Ovary (tissue), 3 donors: ENCODE measurements around the gene F3.

Experiments used
- CTCF ChIP-seq, 3 donors: fragments of 450-650 bp in 2 of 3; fragments of 200-600 bp in 1 of 3; IDR thresholded peaks; one replicate each; pipeline versions ENCODE4 v1.5.1 to v1.8.0; 2016 to 2022; ENCODE audit warnings: antibody characterized with exemption in 3 of 3, mild to moderate bottlenecking in 1 of 3
- EP300 ChIP-seq: sonication (generic); formaldehyde crosslinking; IDR thresholded peaks from one replicate; pipeline ENCODE4 v1.6.1; 2017; ENCODE audit warnings: antibody characterized with exemption
- POLR2A ChIP-seq: fragments of 450-650 bp; IDR thresholded peaks from one replicate; pipeline ENCODE4 v1.6.1; 2017; ENCODE audit warnings: antibody characterized with exemption, mild to moderate bottlenecking, moderate library complexity
- donor health status: DM: no; HTN: no; CAD: no.

- TF ChIP-seq CTCF (IDR thresholded peaks at IDR 0.05) (no peak), POLR2A (no peak), EP300 (no peak)
These were observed 8.1 kb upstream of the F3 start for GRCh38 chr1:94549706-94550105.
